HG03521 (cell line): ENCODE results near the gene PDCD6IP.
A peak's percentile ranks its signal among the peaks of the same experiment; 100 is the strongest.

ENCODE experiments used
- ATAC-seq: cut with Tn5 transposase; IDR thresholded peaks from one replicate; pipeline ENCODE4 v1.9.1; 2021; ENCODE audit warnings: mild to moderate bottlenecking, moderate library complexity; ENCODE audit not compliant: unreplicated experiment

Gene PDCD6IP

GRCh38 chr3:33887478-33887877 is 89.0 kb downstream of the PDCD6IP start:
- ATAC-seq: no peak

DNA sequence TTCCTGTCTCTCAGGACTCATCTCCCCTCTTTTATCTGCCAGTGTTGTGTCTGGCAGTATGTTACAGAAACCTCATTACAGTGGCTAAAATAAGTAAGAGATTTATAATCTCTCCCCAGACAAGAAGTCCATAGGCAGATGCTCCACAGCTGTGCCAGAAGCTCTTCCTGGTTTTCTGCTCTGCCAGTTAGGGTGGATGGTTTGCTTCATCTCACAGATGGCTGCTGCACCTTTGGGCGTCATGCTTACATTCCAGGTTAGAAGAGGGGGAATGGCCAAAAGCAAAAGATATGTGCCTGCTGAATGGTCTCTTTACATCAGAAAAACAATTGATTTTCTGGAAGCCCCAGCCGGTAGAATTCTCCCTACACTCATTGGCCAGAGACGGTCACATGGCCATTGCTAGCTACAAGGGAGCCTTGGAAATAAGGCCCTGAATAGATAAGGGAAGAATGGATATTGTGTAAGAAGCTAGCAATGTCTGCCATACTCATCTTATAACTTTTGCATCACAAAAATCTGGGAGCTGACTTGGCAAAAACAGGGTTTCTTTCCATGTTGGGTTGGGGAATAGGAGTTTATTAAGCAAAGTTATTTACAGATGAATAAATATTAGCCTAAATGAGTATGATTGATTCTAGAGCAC is 91.1 kb downstream of the PDCD6IP start:
- no peak for ATAC-seq

GRCh38 chr3:33892655-33893054 is 94.2 kb downstream of the PDCD6IP start:
- ATAC-seq: no peak

DNA sequence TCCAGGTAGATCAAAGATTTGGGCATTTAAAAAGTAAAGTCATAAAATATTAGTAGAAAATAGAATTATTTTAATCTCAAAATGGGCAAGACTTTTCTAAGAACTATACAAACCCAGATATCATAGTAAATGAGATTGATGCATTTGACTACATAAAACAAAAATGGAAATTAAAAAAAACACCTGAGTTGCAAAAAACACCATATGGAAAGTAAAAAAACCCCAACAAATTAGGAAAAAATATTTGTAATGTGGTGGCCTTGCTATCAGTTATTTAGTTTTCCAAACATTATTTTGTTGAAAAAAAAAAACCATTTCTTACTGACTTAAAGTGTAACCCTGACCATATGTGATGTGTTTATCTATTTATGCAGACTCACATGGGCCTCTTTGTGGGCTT is 97.2 kb downstream of the PDCD6IP start:
- ATAC-seq: no peak

GRCh38 chr3:33897306-33897705 is 98.9 kb downstream of the PDCD6IP start:
- ATAC-seq: no peak

GRCh38 chr3:33898901-33899300 is 100.5 kb downstream of the PDCD6IP start:
- no peak for ATAC-seq

- no peak for ATAC-seq
These were observed 102.0 kb downstream of the PDCD6IP start for GRCh38 chr3:33900440-33900808.

DNA sequence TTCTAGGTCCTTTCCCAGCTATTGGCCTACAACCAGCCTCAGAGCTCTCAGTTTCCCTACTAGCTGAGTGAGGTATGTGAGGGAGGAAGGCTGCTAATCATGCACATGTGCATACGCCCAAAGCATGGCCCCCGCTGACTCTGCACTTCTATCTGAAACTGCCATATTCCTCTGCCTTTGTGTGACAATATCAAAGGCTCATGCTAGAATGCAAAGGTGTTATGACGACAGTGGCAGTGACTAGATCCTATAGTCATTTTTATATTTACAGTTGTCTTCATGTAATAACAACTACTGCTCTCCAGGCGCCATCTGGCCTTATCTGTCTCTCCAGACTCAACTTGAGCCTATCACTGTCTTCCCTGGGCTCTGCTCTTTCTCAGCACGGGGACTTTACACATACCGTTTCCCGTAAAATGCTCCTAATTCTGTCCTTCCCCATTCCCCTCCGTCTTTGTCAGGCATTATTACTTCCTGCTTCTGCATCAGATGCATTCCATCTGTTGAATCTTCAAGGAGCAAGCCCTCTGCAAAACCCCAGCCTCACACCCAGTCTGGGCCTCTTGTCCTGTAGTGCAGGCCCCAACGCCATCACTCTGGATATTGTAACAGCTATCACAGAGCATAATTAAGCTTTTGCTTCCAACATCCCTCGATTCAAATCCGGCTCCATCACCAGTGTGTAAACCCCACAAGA is 102.5 kb downstream of the PDCD6IP start:
- no peak for ATAC-seq

DNA sequence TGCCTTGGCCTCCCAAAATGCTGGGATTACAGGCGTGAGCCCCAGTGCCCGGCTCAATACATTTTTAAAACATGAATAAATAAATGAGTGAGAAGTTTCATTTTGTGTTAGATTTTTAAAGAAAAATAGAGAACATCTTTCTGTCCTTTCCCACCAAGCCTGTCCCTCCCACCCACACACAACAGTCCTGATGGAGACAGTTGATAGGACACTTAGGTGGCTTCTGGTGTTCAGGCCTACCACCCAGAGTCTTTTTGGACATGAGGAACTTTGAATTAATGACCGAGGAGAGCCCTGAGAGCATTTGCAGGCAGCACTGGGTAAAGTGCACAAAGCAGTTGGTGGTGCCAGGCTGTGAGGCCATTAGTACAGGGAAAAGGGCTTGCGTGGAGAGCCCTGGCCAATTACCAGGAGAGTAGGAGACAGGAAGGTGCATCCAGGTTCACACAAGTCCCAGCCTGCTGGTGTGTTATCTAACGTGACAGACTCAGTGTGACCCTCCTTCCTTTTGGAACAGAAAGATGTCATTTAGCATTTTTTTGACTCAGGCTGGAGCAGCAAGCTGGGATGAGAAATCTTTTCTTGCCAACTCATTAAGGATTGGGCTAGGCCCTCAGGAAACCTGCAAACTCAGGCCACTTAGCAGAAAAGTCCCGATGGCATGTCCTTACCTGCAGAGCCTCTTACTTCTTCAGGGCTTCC is 103.6 kb downstream of the PDCD6IP start:
- ATAC-seq: no peak

- no peak for ATAC-seq
These were observed 106.3 kb downstream of the PDCD6IP start for GRCh38 chr3:33904730-33905129.

GRCh38 chr3:33908250-33908851 is 109.9 kb downstream of the PDCD6IP start:
- ATAC-seq: no peak

DNA sequence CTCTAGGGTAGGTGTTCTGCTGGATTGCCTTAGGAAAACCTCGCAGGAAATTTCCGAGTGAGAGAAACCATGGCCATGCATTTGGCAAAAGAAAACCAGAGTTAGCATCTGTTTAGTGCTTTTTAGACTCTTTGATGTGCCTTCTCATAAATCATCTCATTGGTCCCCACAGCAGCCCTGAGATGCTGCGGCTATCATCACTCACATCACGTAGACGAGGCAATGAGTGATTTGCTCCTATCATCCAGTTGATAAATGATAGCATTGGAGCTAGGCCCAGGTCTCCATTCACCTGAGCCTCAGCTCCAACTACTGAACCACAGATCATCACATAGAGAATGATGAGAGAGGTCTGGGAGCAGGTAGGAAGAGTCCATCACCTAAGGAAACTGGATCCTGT is 111.1 kb downstream of the PDCD6IP start:
- ATAC-seq: no peak

GRCh38 chr3:33910031-33910430 is 111.6 kb downstream of the PDCD6IP start:
- no peak for ATAC-seq

DNA sequence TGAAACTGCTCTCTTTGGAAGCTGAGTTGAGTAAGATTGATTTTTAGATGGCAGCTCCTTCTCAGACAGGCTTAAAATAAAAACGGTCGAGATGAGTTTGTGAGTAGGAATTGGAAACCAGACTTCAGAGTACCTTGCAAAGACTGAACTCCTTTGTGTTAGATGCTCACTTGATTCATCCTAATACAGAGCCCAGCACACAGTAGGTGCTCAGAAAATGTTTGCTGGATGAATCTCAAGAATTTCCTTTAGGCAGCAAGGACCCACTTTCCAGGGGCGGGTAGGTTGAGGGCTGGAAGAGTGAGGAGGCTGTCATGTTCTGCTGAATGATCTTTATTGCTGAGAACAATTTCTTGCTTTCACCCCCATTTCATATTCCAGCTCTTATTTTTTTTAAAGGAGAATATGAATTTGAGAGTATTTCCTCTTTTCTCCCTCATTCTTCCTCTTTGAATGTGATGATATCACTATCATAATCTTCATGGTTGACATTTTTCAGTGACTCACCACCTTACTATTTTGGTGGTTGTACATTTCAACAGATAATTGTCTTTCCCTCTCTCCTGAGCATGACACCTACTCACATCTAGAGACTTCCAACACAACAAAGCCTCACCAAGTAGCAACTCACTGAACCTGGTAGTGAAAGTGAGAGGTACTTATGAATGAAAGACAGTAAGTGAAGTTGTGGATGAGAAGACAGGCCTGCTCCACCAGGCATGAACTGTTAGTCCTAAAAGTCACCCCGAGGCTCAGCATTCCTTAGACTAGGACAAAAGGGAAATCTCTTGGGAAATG is 113.3 kb downstream of the PDCD6IP start:
- ATAC-seq: no peak

DNA sequence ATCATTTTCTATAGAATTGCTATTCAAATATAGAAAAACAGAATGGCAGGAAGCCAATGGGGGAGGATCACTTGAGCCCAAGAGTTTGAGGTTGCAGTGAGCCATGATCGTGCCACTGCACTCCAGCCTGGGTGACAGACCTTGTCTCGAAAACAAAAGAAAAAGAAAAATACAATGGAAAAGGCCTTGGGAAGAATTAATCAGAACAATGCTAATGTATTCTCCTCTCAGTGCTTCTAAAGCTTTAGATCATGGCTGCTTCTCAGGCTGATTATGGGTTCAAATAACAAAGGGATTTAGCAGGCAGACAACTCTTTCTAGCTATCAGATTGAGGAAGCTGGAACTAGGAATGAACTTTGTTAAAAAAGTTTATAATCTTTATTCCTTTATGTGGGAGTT is 115.8 kb downstream of the PDCD6IP start:
- ATAC-seq: no peak

DNA sequence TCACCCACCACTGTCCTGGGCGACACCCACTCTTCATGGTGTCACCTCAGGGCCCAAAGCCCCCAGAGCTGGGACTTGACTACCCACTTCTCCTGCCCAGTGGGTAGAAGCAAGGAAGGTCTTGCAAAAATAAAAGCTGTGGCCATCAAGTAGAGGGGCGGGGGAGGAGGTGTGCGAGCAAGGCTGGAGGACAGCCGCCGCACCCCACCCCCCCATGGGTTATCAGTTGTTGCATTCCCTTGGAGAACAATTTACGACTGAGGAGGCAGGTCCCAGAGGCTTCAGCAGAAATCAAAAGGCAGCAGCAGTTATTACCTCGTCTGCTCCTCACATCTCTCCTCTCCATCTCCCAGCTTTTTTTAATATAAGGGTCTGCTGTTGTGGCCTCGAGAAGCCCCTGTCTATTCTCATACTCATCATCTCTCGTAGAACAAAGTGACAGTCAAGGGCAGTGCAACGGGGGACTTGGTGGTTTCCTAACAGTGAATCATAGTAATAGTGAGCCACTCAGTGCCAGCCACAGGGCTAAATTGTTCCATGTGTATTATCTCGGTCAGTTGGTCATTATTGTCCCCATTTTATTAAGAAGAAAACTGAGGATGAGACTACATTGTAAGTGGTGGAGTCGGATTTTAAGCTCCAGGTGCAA is 116.4 kb downstream of the PDCD6IP start:
- ATAC-seq: no peak

DNA sequence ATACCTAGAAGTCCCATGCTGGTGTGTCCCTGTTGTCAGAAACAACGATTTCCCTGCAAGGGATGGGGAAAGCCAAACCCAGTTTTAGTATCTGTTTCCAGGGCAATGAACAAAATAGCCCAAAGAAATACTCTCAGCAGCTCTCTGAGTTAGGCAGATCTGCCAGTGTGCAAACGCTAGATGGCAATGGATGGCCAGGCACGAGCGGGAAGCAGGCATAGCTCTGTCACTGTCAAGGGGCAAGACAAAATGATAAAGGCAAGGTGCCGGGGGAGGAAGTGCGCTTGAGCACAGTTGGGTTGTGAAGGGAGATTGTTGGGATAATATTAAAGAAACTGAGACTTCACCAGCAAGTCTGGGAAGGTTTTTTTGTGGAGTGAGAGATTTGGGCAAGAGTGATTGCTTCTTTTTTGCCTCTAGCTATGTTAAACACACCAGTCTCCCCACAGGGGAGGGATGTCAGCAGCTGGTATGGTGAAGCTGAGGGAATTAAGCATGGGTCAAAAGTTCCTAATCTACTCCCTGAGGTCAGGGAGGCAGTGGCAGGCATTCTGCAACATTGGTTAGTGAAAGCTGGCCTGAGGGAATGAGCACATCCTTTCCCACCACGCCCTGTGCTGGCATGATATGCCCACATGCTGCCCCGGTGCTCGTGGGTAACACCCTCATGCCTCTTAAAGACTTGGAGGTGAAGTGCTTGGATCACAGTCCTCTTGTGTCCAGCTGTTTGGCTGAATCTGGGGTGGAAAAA is 117.5 kb downstream of the PDCD6IP start:
- peak; percentile 74 for ATAC-seq

DNA sequence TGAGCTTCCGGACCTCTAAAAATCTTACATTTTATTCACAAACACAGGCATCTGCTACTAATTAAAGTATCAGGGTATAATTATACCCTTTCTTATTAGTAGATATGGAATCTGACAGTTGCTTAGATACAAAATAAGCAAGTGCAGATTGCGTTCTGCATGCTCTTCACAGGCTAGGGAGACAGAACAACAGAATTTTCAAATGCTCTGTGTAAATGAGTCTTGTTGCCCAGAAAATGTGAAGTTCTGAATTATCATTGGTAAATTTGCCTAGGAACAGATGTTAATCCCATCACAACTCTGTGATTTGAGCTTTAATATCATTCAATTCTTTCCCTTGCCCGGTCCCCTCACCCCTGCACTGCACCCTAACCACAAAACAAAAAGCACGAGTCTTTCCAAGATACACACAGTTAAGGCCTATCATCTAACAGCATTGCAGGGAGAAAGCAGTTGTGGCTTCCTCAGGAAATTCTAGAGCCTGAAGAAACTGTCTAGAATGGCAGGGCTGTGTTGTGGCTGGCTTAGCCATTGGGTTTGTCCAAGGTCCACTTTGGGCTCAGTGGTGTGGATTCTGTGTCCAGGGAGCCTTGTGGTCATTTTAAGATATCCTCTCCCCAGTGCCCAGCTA is 119.8 kb downstream of the PDCD6IP start:
- no peak for ATAC-seq
